Left ventricle myocardium inferior (tissue), 1 donor: Measurements from ENCODE around the gene PPP2R5E. TPM values are rescaled to one million over a fixed set of nuclear protein-coding genes. Genes with fewer than 3 reads are reported as not detected.

Experiments used
- DNase-seq: peaks from one replicate; pipeline ENCODE4 v3.0.0-alpha.2; 2020
- H3K27ac ChIP-seq: fragments of 200-600 bp; replicated peaks from 2 replicates; pipeline ENCODE4 v1.8.0; 2021
- H3K27me3 ChIP-seq: fragments of 200-600 bp; 2 replicates; pipeline ENCODE4 v1.8.0; 2021; ENCODE audit warnings: low read depth
- H3K36me3 ChIP-seq: fragments of 200-600 bp; 2 replicates; pipeline ENCODE4 v1.8.0; 2021
- H3K4me1 ChIP-seq: fragments of 200-600 bp; 2 replicates; pipeline ENCODE4 v1.8.0; 2021
- H3K4me3 ChIP-seq: fragments of 200-600 bp; 2 replicates; pipeline ENCODE4 v1.8.0; 2021; ENCODE audit warnings: mild to moderate bottlenecking, moderate library complexity
- H3K9me3 ChIP-seq: fragments of 200-600 bp; replicated peaks from 2 replicates; pipeline ENCODE4 v1.8.0; 2021
- CTCF ChIP-seq: fragments of 200-600 bp; IDR thresholded peaks from 2 replicates; pipeline ENCODE4 v1.8.0; 2021; ENCODE audit warnings: antibody characterized with exemption, mild to moderate bottlenecking, borderline replicate concordance
- intact Hi-C: fragments of 100-400 bp; cut with micrococcal nuclease; formaldehyde crosslinking; loops from one replicate; pipeline ENCODE4 v1.11.0; 2022
- total RNA-seq: library from RNA; stranded (reverse); fragmentation: NEBNext Ultra II Directional; extraction: Animal tissue kit (Norgen Biotek cat#: 25700); gene quantifications from one replicate; pipeline ENCODE4 v1.2.1, GENCODE V29; 2021
- donor health status: DM: no; HTN: yes; CAD: no; lungs with severe emphysema.

PPP2R5E gene
- total RNA-seq, 1 donor from 2014 or later: 34.5 TPM

GRCh38 chr14:63515240-63515639 is 27.9 kb downstream of the PPP2R5E start:
- H3K27me3 ChIP-seq: no peaks in the 10 kb centered on the region
- no peak overlapping the region for H3K4me3 ChIP-seq
- intact Hi-C loops: no loop called here
- H3K4me1 ChIP-seq: peaks cover 29% of the 10 kb centered on the region
- H3K9me3 ChIP-seq: no peaks in the 10 kb centered on the region
- TF ChIP-seq CTCF: no peak
- peaks cover under 1% of the 10 kb centered on the region for H3K36me3 ChIP-seq
- DNase-seq: no peak
- H3K27ac ChIP-seq: no peak overlapping the region

GRCh38 chr14:63513756-63514155 is 29.4 kb downstream of the PPP2R5E start:
- H3K27ac ChIP-seq: no peak overlapping the region
- no peak for TF ChIP-seq CTCF
- H3K36me3 ChIP-seq: no peaks in the 10 kb centered on the region
- no peaks in the 10 kb centered on the region for H3K9me3 ChIP-seq
- DNase-seq: no peak
- no peaks in the 10 kb centered on the region for H3K27me3 ChIP-seq
- peaks cover 29% of the 10 kb centered on the region for H3K4me1 ChIP-seq
- no peak overlapping the region for H3K4me3 ChIP-seq
- intact Hi-C loops: no loop called here

GRCh38 chr14:63512861-63513260 is 30.3 kb downstream of the PPP2R5E start:
- no peak for TF ChIP-seq CTCF
- no peaks in the 10 kb centered on the region for H3K9me3 ChIP-seq
- no peaks in the 10 kb centered on the region for H3K36me3 ChIP-seq
- H3K27ac ChIP-seq: no peak overlapping the region
- no peak overlapping the region for H3K4me3 ChIP-seq
- peaks cover 29% of the 10 kb centered on the region for H3K4me1 ChIP-seq
- intact Hi-C loops: no loop called here
- H3K27me3 ChIP-seq: no peaks in the 10 kb centered on the region
- DNase-seq: no peak

DNA sequence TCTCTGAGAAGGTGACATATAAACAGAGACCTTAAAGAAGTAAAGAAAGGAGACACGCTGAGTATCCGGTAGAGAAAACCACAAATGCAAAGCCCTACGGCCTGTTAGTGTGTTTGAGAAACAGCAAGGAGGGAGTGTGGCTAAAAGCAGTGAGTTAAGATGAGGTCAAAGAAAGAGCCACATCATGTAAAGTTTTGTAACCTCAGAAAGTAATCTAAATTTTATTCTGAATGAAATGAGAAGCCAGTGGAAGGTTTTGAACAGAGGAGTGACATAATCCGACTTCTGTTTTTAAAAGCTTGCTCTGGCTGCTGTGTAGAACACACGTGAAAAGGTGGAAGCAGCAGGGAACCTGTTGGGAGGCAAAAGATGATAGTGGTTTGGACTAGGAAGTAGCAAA is 32.6 kb downstream of the PPP2R5E start:
- Histone ChIP-seq H3K4me3 (no peak overlapping the region), H3K27me3 (no peaks in the 10 kb centered on the region), H3K4me1 (peaks cover 24% of the 10 kb centered on the region), H3K36me3 (no peaks in the 10 kb centered on the region), H3K27ac (no peak overlapping the region), H3K9me3 (peaks cover 4% of the 10 kb centered on the region)
- intact Hi-C loops: no loop called here
- DNase-seq: no peak
- no peak for TF ChIP-seq CTCF

GRCh38 chr14:63508033-63508432 is 35.1 kb downstream of the PPP2R5E start:
- peaks cover 3% of the 10 kb centered on the region for H3K4me1 ChIP-seq
- H3K27me3 ChIP-seq: no peaks in the 10 kb centered on the region
- H3K27ac ChIP-seq: no peak overlapping the region
- DNase-seq: no peak
- intact Hi-C loops: no loop called here
- no peaks in the 10 kb centered on the region for H3K36me3 ChIP-seq
- H3K9me3 ChIP-seq: peaks cover 4% of the 10 kb centered on the region
- no peak overlapping the region for H3K4me3 ChIP-seq
- TF ChIP-seq CTCF: no peak

DNA sequence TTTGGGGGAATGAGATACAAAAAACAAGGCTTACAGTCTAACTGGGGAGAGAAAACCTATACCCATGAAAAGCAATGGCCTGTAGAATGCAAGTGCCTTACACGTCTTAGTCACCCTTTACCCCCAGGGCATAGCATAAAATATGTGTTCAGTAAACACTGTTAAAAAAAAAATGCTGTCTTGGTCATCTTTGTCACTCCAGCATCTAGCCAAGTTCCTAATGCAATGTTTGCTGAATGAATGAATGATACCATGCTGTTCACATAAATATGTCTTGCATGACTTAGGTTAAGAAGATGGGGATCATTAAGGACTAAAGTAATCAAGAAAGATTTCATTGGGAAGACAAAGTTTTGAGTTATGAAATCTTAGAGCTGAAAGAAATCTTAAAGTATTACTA is 38.5 kb downstream of the PPP2R5E start:
- Histone ChIP-seq H3K9me3 (peaks cover 4% of the 10 kb centered on the region), H3K36me3 (no peaks in the 10 kb centered on the region), H3K4me1 (peaks cover 14% of the 10 kb centered on the region), H3K27ac (no peak overlapping the region), H3K4me3 (no peak overlapping the region), H3K27me3 (no peaks in the 10 kb centered on the region)
- intact Hi-C loops: no loop called here
- no peak for DNase-seq
- no peak for TF ChIP-seq CTCF
